Caco-2 (cell line): ENCODE results near the gene IP6K3. TPM values are rescaled to one million over a fixed set of nuclear protein-coding genes. Genes with fewer than 3 reads are reported as not detected.

Experiments
- BruUV-seq: library from RNA; stranded (reverse); fragments of 400-500 nt; replicated peaks from 2 replicates; lab custom pipeline; 2021; lab: Mats Ljungman, UMichigan
- CTCF ChIA-PET: fragments of 300-600 bp; sonication (Branson Sonifier 250); formaldehyde crosslinking; loops from one replicate; lab custom pipeline; 2022; ENCODE audit warnings: antibody characterized with exemption; lab: Charles Lee
- POLR2A ChIA-PET: fragments of 300-600 bp; sonication (Branson Sonifier 250); formaldehyde crosslinking; loops from one replicate; lab custom pipeline; 2022; ENCODE audit warnings: antibody characterized with exemption; lab: Charles Lee
- DNase-seq, 2 experiments: peaks; one replicate each; pipeline versions ENCODE4 v3.0.0 to v3.0.0-alpha.2; 2020 to 2022
- H3K27me3 ChIP-seq: replicated peaks from 2 replicates; pipeline ENCODE4 v1.6.0; 2011; ENCODE audit warnings: low read length; ENCODE audit not compliant: control insufficient read depth, insufficient read depth
- H3K36me3 ChIP-seq: 2 replicates; pipeline ENCODE4 v1.5.1; 2011; ENCODE audit warnings: low read length; ENCODE audit not compliant: control insufficient read depth, insufficient read depth
- H3K4me1 ChIP-seq: fragments of 250-450 bp; sonication (Bioruptor Pico); 2 replicates; pipeline ENCODE4 v1.5.1; 2020; ENCODE audit warnings: mild to moderate bottlenecking
- H3K4me3 ChIP-seq: 2 replicates; pipeline ENCODE4 v1.5.1; 2011; ENCODE audit warnings: low read depth, mild to moderate bottlenecking, control low read depth, low read length
- H3K9me3 ChIP-seq: fragments of 250-450 bp; sonication (Bioruptor Pico); 2 replicates; pipeline ENCODE4 v1.5.1; 2020; ENCODE audit warnings: mild to moderate bottlenecking, moderate library complexity
- H3K27ac Mint-ChIP-seq: one replicate; pipeline ENCODE4 v1.8.0; 2022; ENCODE audit warnings: mixed read lengths; ENCODE audit not compliant: unreplicated experiment
- H3K27me3 Mint-ChIP-seq: one replicate; pipeline ENCODE4 v1.8.0; 2022; ENCODE audit warnings: mixed read lengths; ENCODE audit not compliant: insufficient read depth, unreplicated experiment
- H3K36me3 Mint-ChIP-seq: one replicate; pipeline ENCODE4 v1.8.0; 2022; ENCODE audit warnings: mild to moderate bottlenecking, mixed read lengths; ENCODE audit not compliant: insufficient read depth, unreplicated experiment
- H3K4me1 Mint-ChIP-seq: one replicate; pipeline ENCODE4 v1.8.0; 2022; ENCODE audit warnings: low read depth, mixed read lengths; ENCODE audit not compliant: unreplicated experiment
- H3K4me3 Mint-ChIP-seq: one replicate; pipeline ENCODE4 v1.8.0; 2022; ENCODE audit warnings: mild to moderate bottlenecking, moderate library complexity, mixed read lengths; ENCODE audit not compliant: unreplicated experiment
- H3K9me3 Mint-ChIP-seq: one replicate; pipeline ENCODE4 v1.8.0; 2022; ENCODE audit warnings: mixed read lengths; ENCODE audit not compliant: unreplicated experiment
- intact Hi-C: fragments of 100-400 bp; cut with micrococcal nuclease; formaldehyde crosslinking; loops from one replicate; pipeline ENCODE4 v1.10.0; 2022; ENCODE audit not compliant: unreplicated experiment
- total RNA-seq: library from RNA; stranded (reverse); gene quantifications from 2 replicates; pipeline ENCODE4 v1.2.3, GENCODE V29; 2022
- TF ChIP-seq, protein P1 (sequence below), 2 experiments: fragments of 200-600 bp in 1 of 2; IDR thresholded peaks; 1 replicate in 1 of 2; 2 replicates in 1 of 2; pipeline versions ENCODE4 v1.5.1 to v1.8.0; 2011 to 2022; ENCODE audit warnings: antibody characterized with exemption in 1 of 2, control low read depth in 1 of 2, inconsistent platforms in 1 of 2, low read depth in 1 of 2, low read length in 1 of 2, mild to moderate bottlenecking in 1 of 2, moderate library complexity in 1 of 2; ENCODE audit not compliant: insufficient read depth in 1 of 2, severe bottlenecking in 1 of 2, unreplicated experiment in 1 of 2

Gene IP6K3
- total RNA-seq, 1 experiment from 2014 or later, result 0.45 TPM

- Mint-ChIP-seq H3K4me1 (peaks cover 18% of the 10 kb centered on the region), H3K4me3 (no peak overlapping the region), H3K27ac (no peak overlapping the region), H3K36me3 (peaks cover 46% of the 10 kb centered on the region), H3K9me3 (no peaks in the 10 kb centered on the region), H3K27me3 (no peaks in the 10 kb centered on the region)
- H3K4me3 ChIP-seq, result no peak overlapping the region
- BruUV-seq, result no TSS peak
- intact Hi-C loops, result no loop called here
- DNase-seq, result no peak
- TF ChIP-seq, protein P1, sequence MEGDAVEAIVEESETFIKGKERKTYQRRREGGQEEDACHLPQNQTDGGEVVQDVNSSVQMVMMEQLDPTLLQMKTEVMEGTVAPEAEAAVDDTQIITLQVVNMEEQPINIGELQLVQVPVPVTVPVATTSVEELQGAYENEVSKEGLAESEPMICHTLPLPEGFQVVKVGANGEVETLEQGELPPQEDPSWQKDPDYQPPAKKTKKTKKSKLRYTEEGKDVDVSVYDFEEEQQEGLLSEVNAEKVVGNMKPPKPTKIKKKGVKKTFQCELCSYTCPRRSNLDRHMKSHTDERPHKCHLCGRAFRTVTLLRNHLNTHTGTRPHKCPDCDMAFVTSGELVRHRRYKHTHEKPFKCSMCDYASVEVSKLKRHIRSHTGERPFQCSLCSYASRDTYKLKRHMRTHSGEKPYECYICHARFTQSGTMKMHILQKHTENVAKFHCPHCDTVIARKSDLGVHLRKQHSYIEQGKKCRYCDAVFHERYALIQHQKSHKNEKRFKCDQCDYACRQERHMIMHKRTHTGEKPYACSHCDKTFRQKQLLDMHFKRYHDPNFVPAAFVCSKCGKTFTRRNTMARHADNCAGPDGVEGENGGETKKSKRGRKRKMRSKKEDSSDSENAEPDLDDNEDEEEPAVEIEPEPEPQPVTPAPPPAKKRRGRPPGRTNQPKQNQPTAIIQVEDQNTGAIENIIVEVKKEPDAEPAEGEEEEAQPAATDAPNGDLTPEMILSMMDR (IDR thresholded peaks at IDR 0.05; ENCODE audit: insufficient read depth in 1 of 2, low read depth in 1 of 2, low read length in 1 of 2, severe bottlenecking in 1 of 2, unreplicated experiment in 1 of 2), result no peak
- peaks cover 10% of the 10 kb centered on the region for H3K4me1 ChIP-seq
- POLR2A ChIA-PET, result interaction anchor here (0.6 kb wide), 1 partner anchor 263 kb away, joined by 4 read pairs; no protein-coding TSS in a partner anchor
- no peaks in the 10 kb centered on the region for H3K27me3 ChIP-seq
- CTCF ChIA-PET, result interaction anchor here (0.7 to 1.1 kb wide), 2 partner anchors 8 to 101 kb away, joined by 3 read pairs; no protein-coding TSS in a partner anchor
- H3K9me3 ChIP-seq, result no peaks in the 10 kb centered on the region
- peaks cover 1% of the 10 kb centered on the region for H3K36me3 ChIP-seq
Measured at GRCh38 chr6:33708516-33709204, 38.0 kb downstream of the IP6K3 start.

DNA sequence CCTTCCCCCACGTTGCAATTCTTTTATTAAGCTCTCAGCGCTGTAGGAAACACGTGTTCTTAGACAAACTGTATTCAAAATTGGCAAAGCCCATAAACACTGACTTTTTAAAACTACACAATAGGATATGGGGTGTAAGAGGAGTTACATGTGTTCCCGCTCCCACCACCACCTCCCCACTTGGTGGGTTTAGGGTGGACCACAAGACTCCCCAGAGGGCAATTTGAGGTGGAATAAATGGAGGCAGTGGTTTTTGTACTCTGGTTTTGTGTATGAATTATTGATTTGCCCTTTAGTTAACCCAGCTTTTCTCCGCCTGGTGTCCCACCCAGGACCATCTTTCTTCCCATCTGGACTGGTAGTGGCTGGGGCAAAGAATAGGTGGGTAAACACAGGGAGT is 38.9 kb downstream of the IP6K3 start:
- POLR2A ChIA-PET, result no interaction called here
- no peaks in the 10 kb centered on the region for H3K9me3 Mint-ChIP-seq
- no peak overlapping the region for H3K4me3 Mint-ChIP-seq
- peaks cover 10% of the 10 kb centered on the region for H3K4me1 ChIP-seq
- no peaks in the 10 kb centered on the region for H3K27me3 ChIP-seq
- H3K36me3 Mint-ChIP-seq, result peaks cover 46% of the 10 kb centered on the region
- no peak for DNase-seq
- no peak overlapping the region for H3K4me3 ChIP-seq
- H3K27ac Mint-ChIP-seq, result no peak overlapping the region
- peaks cover 18% of the 10 kb centered on the region for H3K4me1 Mint-ChIP-seq
- no peaks in the 10 kb centered on the region for H3K9me3 ChIP-seq
- CTCF ChIA-PET, result interaction anchor here (0.7 kb wide), 1 partner anchor 53 kb away, joined by 3 read pairs; no protein-coding TSS in a partner anchor
- BruUV-seq, result no TSS peak
- intact Hi-C loops, result no loop called here
- peaks cover 1% of the 10 kb centered on the region for H3K36me3 ChIP-seq
- TF ChIP-seq, protein P1 (IDR thresholded peaks at IDR 0.05; ENCODE audit: insufficient read depth in 1 of 2, low read depth in 1 of 2, low read length in 1 of 2, severe bottlenecking in 1 of 2, unreplicated experiment in 1 of 2), result no peak
- no peaks in the 10 kb centered on the region for H3K27me3 Mint-ChIP-seq

DNA sequence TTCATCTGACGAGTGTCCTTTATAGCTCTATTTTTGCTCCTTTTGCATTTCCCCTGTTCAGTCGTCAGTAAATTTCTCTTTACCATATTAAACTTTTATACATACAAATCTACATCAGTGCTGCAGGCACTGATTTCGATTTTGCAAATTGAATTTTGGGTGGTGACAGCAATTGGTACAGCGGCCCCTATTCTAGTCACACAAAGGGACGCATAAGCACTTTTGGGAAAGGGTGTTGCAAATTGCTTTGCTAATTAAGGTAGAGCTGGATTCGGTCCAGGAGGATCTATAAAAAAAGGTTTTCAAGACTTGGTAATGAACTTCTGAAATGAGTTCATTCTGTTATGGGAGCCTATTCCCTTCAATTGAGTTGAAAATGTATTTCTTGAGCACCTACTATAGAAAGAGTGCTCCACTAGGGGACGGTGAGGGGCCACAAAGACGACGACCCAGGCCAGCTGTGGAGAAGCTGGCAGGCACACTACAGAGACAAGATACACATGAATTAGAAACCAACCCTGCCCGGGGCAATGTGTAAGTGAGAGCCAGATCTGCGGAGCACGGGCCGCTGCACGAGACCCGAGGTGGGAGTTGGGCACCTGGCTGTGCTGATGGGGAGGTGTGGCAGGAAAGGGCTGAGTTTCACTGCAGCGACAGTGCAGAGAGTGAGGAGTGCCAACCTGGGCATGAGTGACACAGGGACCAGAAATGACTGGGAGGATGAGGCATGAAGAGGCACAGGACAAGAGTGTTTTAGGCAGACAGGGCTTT is 40.6 kb downstream of the IP6K3 start:
- H3K9me3 ChIP-seq, result no peaks in the 10 kb centered on the region
- Mint-ChIP-seq H3K4me3 (no peak overlapping the region), H3K27me3 (no peaks in the 10 kb centered on the region), H3K36me3 (peaks cover 45% of the 10 kb centered on the region), H3K27ac (no peak overlapping the region), H3K9me3 (no peaks in the 10 kb centered on the region), H3K4me1 (peaks cover 18% of the 10 kb centered on the region)
- no TSS peak for BruUV-seq
- H3K36me3 ChIP-seq, result peaks cover 1% of the 10 kb centered on the region
- H3K4me1 ChIP-seq, result peaks cover 6% of the 10 kb centered on the region
- intact Hi-C loops, result no loop called here
- no peak for DNase-seq
- TF ChIP-seq, protein P1 (IDR thresholded peaks at IDR 0.05; ENCODE audit: insufficient read depth in 1 of 2, low read depth in 1 of 2, low read length in 1 of 2, severe bottlenecking in 1 of 2, unreplicated experiment in 1 of 2), result no peak
- POLR2A ChIA-PET, result no interaction called here
- CTCF ChIA-PET, result no interaction called here
- H3K4me3 ChIP-seq, result no peak overlapping the region
- no peaks in the 10 kb centered on the region for H3K27me3 ChIP-seq
